Putamen (tissue), 1 donor: ENCODE measurements around the gene RYR3.

Experiments
- DNase-seq: peaks from one replicate; pipeline ENCODE4 v3.0.0-alpha.2; 2016; ENCODE audit warnings: low spot score

The RYR3 gene

DNA sequence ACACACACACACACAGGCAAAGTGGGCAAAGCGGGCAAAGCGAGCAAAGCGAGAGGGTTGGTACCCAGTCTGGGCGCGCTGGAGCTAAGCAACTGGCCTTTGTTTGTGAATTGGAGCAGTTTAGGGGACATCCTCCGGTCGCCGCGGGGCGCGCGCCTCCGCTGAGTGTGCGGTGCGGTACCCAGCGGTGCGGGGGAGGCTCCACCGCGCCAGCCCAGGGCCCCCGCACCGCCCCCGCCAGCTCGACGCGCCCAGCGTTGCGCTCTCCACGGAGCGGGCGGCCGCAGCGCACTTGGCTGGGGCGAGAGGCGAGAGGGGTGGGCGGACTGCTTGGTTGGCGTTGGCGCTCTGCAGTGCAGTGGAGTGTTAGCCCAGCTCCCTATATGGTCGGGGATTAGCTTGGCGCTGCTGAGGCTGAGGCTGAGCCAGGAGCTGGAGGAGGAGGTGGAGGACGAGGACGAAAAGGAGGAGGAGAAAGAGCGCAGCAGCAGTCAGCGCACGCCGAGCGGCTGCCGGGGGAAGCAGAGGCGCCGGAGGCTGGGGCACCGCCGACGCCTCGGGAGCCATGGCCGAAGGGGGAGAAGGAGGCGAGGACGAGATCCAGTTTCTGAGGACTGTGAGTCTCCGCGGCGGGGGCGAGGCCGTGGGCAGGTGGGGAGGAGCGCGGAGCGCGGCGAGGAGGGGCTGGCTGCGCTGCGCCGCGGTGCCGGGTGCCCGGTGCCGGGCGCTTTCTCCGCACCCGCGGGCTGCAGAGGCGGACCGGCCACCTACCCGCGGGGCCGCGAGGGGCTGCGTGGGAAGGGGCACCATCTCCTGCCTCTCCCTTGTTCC lies at the start of gene RYR3:
Gene RYR3, plus strand, starts transcription at position 487 of the 831 bp plus-strand sequence. Its CDS starts 79 bp downstream, at position 566.
- DNase-seq, result peak; percentile 66

DNA sequence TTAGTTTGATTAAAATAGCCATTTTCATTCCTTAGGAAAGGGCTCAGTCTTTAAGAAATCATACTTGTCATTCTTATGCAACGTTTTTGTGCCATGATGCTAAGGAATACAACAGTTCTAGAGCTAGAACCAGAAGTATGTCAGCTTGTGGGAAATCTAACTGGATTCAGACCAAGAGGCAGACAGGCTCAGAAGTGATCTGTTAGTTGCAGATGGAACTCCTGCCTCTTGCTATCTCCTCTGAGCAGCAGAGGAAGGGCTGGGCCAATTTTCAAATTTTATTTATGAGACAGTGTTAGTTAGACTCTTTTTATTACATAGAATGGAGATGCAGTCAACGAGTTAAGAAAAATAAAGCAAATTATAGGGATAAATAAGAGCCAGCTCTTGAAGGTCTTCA lies 48.5 kb upstream of the RYR3 start:
- no peak for DNase-seq

DNA sequence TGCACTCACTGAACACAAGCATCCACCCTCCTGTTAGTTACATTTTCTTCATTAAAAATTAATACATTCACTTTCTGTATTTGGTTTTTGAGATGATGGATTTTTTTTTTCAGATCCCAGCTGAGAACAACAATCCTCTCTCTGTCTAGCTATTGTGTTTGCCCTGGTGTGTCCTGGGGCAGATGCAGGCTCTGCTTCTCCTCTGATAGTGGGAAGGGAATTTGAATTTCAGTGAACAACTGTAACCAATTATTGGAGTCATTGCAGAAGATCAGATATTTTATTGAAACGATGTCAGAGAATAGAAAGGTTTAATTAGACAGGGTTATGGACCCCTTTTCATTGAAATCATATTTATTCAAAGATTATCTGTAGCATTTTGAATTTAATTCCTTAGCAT lies 33.1 kb upstream of the RYR3 start:
- DNase-seq, result no peak

DNA sequence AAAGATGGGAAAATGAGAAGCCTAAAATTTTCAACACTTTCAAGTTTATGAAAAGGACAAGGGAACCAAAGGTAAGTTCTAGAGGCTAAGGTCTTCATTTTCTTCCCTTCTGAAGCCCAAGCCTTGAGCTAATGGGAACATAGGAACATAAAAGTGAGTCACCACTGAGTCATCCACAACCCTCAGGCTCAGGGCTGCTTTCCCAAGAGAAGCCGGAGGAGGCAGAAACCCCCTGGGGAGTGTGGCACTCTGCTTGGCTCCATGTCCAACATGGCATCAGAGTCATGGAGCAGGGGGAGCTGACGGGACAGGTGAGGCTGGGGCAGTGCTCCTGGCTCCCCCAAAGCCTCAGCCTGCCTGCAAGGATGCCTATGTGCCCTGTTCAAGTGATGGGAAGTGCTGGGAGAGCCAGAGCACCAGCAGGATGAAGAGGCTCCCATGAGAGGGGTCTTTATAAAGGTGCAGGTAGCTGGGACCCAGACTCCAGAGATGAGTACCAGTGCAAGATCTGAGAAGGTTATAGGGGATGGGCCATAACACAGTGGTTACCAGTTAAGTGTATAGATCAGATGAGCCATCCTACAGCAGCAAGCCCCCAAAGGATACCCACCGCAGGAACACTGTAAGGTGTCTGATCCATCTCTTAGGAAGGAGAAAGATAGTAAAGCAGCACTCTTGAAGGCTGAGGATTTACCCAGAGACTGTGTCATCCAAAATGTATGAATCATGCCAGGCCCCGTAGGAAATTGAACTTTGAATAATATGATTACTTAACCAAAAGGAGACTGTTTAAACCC lies 31.8 kb upstream of the RYR3 start:
- DNase-seq, result no peak

DNA sequence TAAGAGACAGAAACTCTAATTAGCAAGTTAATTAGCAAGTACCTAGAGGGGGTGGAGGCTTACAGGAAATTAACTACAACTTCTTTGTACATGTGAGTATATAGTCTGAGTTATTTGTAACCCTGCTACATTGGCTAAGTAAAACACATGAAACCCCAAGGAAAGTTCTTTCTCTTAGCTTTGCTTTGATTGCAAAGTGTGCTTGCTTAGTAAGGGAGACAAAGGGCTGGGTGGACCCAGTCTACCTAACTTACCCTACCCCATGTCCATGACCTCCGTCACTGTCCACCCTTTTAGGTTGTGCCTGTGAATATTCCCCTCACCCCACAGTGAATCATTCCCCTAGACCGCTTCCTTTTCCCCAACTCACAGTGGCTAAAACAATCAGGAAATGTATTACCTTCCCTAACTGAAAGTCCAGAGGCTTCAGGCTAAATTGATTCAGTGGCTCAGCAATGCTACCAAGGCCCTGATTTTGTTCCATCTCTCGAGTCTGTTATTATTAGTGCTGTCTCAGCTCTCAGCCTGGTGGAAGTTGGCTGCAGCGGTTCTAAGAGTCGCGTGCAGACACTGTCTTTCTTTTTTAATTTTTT lies 31.1 kb upstream of the RYR3 start:
- DNase-seq, result no peak

DNA sequence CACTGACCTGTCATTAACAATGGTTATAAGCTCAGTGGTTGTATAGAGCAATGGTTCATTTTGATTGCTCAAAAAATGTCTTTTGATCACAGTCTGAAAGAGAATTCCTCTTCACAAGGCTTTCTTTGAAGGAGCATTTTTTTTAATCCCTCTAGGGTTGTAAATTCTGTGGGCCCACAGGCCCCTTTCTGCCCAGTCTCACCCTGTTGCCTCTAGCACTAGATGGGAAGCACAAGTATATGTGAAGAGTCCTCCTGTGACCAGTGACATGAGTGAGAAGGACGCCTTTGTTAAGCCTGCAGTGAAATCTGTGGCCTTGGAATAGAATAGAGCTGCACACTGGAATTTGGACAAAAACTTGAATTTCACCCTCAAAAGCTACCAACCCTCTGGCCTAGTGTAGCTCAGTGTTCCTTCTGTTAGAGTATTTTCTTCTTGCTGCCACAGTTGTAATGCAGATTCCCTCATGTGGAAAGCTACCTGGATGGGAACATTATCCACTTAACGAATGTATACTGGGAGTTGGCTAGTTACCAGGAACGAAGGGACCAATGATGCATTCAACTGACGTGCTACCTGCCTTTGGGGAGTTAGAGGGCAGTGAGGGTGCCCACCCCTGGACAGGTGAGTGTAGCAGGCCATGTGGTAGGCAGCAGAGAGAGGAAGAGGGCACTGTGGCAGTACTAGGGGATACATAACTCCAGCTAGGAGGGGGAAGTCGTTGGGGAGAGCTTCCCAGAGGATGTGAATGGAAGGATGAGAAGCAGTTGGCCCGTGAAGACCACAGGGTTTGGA lies 28.3 kb upstream of the RYR3 start:
- no peak for DNase-seq

DNA sequence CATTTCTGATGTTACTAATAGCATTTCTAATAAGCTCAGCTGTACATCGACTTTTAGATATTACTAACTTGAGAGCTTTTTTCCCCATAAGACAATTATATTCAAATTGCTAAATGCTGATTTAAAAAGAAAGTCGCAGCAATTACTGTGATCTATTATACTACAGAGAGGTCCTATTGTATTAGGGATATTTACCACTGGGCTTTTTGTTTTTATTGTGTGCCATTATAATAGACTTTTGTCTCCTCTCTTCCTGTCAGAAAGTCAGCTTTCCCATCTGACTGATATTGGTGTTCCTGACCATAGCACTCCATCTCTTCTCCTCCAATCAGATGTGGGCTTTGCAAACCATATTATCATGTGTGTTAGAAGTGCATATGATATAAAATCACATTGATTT lies 27.2 kb upstream of the RYR3 start:
- peak; percentile 20 for DNase-seq

DNA sequence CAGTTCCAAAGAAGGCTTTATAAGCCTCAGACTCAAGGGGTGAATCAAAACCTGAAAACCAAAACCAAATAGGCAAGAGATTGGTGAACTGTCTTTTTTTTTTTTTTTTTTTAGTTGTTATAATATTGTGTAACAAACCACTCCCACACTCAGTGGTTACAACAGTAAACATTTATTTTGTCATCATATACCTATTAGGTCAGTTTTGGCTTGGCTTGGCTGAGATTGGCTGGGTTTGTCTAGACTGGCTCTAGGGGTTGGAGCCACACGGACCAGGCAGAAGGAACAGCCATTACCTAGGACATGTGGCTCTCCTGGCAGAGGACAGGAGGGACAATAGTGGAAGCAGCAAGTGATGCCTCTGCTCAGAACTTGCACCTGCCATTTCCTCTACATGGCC lies 26.4 kb upstream of the RYR3 start:
- DNase-seq, result no peak

DNA sequence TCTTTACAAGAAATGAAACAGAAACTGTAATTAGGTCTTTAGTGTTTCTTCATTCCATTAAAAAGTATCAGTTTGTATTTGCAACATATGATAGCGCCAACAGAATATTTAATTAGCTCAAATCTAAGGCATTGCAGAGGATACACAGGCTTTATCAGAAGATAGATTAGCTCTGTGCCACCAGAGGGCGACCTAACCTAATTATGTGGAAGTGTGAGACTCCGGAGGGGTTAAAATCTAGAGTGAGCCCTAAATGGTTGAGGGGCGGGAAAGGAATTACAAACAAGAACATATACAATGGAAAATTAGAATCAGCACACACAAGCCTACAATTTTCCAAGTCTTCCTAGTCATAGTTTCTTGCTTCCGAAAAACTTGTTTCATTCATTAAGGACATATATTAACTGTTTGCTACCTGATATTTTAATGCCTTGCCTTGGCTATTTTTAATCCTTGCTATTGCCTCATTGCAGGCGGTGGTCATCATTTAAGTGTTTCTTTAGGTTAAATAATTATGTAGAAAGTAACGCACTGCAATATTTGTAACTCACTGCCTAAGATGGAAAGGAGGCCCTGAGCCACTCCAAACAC lies 18.0 kb upstream of the RYR3 start:
- DNase-seq, result no peak

DNA sequence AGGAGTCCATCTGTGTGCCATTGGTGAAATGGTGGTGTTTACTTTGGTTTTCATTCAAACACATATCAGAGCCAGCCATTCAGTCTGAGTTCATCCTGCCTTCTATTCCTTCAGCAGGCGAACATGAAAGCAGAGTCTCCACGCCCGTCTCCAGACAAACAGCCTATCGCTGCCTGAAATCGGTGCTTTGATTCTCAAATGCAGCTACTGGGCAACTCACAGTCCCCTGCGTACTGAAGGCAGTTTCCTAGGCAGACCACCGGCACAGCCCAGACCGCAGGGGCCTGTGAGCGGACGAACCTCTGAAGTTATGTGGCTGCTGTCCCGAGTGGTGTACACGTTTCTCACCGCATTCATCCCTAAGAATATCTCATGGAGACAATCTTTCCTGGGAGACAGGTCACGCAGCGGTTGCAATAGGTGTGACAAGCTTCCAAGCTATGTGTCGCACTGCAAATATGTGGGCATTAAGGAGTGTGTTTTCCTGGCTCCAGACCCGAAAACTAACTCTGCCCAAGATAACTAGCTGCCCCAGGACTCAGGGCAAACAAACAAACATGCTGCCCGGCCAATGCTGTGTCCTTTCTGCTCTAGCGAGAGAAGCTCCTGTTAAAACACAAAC lies 16.9 kb upstream of the RYR3 start:
- DNase-seq, result no peak

DNA sequence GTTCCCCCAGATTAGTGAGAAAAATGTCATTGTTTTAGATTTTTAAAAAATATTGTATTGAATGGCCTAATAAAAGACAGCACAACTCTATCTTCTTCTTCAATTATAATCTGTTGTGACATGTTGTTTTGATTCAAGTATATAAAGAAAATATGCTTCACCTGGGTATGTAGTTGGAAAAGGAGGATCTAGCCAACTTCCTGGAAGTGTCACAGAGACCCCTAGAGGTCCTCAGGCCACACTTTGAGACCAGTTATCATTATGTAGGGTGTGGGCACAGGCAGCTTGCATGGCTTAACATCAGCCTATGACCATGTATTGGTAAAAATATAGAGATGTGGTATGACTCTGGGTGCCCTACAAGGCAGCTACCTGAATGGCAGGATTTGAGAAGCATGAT lies 14.7 kb upstream of the RYR3 start:
- DNase-seq, result no peak

DNA sequence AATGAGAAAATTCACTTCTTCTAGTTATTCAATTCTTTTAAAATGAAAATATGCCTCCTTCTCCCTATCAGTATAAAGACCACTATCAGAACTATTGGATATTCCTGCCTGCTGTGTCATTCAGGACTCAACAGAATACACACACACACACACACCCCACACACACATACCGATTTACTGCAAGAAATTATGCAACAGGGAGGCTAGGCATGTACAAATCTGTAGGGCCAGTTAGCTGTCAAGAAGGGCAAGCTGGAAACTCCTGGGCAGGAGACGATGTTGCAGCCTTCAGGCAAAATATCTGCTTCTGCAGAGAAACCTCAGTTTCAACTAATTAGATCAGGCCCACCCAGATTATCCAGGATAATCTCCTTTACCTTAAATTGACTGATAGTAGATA lies 13.9 kb upstream of the RYR3 start:
- DNase-seq, result no peak

DNA sequence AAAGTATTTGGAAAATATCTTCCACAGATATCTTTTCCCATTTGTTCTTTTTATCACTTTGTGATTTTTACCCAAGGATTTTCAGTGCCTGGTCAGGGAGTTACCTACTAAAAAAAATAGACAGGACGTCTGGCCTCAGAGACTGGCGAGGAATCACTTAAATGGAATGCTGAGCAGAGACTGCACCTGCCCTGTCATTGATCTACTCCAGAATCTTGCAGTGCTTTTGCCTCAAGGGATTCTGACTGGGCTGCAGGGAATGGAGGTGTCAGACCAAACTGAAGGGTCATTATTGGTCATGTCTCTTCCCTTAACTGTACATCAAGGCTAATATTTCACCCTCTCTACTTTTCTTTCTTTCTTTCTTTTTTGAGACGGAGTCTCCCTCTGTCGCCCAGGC lies 12.1 kb upstream of the RYR3 start:
- DNase-seq, result no peak

DNA sequence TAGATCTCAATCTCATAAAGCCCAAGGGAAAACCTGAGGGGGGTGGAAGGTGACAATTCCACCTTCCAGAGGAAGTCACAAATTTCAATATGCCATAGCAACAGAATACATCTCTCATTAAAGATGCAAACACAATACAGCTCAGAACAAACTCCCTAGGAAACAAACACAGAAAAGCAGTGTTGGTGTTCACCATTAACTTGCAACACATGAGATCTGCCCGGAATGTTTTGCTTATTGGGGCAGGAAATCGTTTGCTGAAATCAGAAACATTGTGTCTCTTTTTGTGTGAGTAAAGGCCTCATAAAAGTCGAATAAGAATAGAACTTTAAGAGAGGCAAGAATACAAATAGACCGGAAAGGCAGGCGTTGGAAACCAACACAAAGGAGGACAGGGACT lies 5.8 kb upstream of the RYR3 start:
- no peak for DNase-seq

DNA sequence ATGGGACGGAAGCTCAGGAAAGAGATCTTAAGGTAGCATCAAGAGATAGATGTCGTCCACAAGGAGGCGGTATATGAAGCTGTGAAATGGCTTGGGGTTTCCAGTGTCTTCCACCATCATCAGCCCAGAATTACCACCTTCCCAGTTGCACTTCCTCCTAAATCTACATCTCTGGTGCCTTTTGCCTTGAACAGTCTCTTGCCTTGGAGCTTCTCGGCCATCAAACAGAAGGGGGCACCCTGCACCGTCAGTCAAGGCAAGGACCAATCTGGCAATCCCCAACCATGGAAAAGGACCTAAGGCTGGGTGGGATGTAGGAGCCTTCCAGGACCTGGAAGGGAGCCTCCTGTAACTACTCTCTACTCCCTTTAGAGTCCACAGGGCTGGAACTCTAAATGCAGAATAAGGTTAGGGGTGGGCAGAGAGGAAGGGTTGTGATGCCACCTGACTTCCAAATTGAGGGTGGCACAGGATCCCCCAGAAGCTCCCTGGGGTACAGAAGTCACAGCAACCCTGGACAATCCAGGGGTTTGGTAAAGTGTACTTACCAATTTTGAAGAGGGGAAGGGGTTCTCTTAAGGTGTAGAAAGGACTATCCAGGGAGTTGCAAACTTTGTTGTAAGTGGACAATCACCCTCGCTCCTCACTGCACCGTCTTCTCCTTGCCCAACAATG lies 1.0 kb upstream of the RYR3 start:
- DNase-seq, result no peak

DNA sequence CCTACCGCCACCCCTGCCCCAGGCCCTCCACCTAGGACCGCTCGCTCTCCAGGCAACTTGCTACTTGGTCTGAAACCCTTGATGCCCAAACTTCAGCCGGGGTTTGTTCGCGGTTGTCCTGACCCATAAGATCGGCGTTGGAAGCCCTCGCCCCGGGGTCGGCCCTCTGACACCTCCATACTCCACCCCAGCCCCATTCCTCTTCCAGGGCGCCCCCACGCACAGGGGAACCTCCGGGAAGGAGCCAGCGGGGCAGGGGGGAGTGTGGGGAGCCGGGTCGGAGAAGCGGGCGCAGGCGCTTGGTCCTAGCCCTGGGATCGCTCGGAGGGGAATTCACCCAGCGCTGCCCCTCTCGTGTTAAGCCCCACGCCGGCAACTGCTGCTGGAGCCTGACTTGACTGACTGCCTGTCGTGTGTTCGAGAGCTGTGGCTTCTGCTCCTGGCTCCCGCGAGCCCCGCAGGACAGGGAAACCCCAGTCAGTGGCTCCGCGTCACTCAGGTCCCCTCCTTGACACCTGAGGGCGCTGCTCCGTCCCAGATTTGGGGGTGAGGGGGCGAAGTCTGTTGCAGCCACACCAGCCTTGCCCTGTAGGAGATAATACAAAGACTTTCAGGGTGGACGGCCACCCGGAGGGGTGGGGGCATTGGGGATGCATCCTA lies 675 bp downstream of the RYR3 start:
- no peak for DNase-seq

DNA sequence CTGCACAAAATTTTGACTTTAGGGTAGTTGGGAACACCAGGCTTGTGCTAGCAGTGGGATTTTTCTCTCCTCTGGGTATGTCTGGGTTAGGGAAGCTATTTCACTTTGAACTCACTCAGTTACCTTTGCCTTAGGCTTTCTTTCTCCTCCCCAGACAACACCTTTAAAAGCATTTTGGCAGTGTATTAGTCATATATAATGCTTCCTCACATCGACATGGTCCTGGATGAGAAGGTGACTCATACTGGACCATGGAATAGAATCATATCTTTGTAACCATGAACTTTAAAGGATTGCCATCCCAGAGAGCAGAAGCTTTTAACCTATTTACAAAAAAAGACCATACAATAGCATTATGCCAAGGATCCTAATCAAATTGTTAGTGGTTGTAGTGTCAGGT lies 2.7 kb downstream of the RYR3 start:
- DNase-seq, result no peak

DNA sequence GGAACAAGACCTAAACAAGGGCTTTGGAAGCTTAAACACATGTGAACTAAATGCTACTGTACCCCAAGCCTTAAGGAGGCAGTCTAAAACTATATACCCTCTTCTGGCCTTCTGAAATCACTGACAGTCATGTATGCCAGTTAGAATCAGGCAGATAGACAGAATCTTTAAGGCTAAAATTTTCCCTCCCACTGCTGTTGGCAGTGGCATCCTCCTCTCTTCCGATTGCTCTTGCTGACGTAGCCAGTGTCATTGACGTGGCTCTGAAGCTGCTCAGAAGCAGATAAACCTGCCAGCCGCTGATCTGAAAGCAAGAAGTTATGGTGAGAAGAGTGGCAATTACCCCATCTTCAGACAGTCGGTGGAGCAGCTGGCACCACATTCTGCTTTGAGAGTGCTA lies 3.3 kb downstream of the RYR3 start:
- DNase-seq, result peak; percentile 67

DNA sequence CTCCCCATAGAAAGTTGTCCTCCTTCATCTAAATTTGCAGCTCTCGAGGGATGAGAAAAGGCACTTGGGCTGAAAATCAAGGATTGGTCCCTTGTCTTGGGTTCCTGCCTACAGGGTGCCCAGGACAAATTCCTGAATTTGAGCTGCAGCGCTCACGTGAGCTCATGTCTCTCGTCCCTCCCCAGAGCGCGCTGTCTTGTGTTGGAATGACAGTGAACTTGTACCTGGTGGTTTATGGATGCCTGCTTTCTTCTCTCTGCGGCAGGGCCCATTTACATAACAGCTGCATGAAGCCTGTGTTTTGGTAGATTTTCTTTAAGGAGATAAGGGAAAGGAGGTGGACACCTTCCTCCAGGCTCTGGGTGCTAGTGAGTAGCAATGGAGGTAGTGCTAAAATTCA lies 4.3 kb downstream of the RYR3 start:
- no peak for DNase-seq

DNA sequence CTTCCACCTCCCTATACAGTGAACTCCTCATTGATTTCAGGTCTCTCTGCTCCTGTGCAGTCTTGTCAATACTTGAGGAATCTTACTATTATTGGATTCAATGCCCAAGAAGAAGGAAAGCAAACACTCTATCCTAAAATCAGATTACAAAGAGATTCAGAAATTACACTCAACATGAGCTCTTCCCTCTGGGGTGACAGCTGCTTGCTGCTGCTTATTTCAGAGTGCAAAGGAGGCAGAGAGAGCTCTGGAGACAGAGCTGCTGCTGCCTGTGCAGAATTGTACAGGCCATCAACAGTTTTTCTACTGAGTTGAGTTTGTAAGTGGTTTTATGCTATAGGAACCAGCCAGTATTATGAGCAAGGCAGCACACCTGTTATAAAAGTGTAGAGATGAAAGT lies 7.1 kb downstream of the RYR3 start:
- DNase-seq, result no peak
